Transverse colon (tissue), 3 donors: Measurements from ENCODE around the gene KREMEN1.

Experiments used
- CTCF ChIP-seq, 5 experiments: fragments of 200-600 bp in 3 of 5; fragments of 450-650 bp in 2 of 5; sonication (generic) in 3 of 5; IDR thresholded peaks; 1 replicate in 2 of 5; 2 replicates in 3 of 5; pipeline ENCODE4 v1.5.1; 2016 to 2017; ENCODE audit warnings: antibody characterized with exemption in 5 of 5, inconsistent platforms in 3 of 5, mild to moderate bottlenecking in 2 of 5, moderate library complexity in 1 of 5
- EP300 ChIP-seq: sonication (generic); formaldehyde crosslinking; IDR thresholded peaks from one replicate; pipeline ENCODE4 v1.6.1; 2017; ENCODE audit warnings: antibody characterized with exemption, low read depth

DNA sequence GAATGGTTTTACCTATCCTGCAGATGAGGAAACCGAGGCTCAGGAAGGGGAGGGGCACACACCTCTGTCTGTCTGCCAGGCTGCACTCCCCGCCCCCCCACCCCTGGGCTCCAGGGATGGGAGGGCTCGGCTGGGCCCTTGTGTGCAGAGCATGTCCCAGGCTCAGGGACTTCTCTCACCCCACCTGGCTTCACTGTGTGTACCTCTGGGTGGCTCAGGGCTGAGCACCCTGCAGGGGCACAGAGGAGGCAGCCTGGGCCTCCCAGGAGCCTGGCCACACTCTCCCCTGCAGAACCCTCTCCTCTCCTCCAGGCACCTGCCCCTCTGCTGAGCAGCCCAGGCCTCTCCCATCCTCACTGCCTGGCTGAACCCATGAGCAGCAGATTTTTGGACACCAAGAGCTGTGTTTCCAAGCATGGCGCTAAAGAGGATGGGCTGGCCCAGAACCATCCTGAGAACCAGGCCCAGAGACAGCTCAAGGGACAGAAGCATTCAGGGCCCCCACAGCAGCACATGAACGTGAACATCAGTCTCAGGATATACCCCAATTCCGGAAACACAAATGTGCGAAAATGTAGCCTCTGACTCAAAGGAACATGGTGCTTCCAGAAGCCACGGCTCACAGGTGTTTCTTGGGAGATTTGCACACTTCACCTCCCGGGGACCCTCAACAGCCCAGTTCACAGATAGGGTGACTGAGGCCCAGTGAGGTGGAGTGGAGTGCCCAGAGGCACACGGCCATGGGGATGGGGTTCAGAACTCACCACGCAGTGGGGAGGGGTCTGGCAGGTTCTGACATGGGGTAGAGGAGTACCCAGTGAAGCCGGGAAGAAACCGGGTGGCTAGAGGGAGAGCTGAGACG is 143.4 kb downstream of the KREMEN1 start:
- no peak for TF ChIP-seq EP300
- TF ChIP-seq CTCF (IDR thresholded peaks at IDR 0.05) = no peak
